Heart right ventricle (tissue), 16 donors: ENCODE measurements around the gene ZNF516. TPM values are rescaled to one million over a fixed set of nuclear protein-coding genes. Genes with fewer than 3 reads are reported as not detected.

Experiments used
- ATAC-seq, 8 donors: fragments of 200-7000 bp; cut with Tn5 transposase; one replicate each; pipeline ENCODE4 v1.9.1; 2020; ENCODE audit warnings: mild to moderate bottlenecking in 8 of 8, moderate library complexity in 8 of 8, moderate number of reproducible peaks in 1 of 8
- DNase-seq, 2 donors: peaks; one replicate each; pipeline ENCODE4 v3.0.0-alpha.2; 2020
- H3K27ac ChIP-seq, 10 donors: fragments of 200-600 bp; sonication (generic) in 2 of 10; one replicate each; pipeline versions ENCODE4 v1.5.0 to v1.8.0; 2020 to 2022; ENCODE audit warnings: mild to moderate bottlenecking in 3 of 10
- H3K27me3 ChIP-seq, 7 donors: fragments of 200-600 bp; one replicate each; pipeline ENCODE4 v1.8.0; 2021 to 2022; ENCODE audit warnings: mild to moderate bottlenecking in 2 of 7
- H3K36me3 ChIP-seq, 9 donors: fragments of 200-600 bp; sonication (generic) in 1 of 9; one replicate each; pipeline versions ENCODE4 v1.5.0 to v1.8.0; 2020 to 2022; ENCODE audit warnings: mild to moderate bottlenecking in 2 of 9
- H3K4me1 ChIP-seq, 9 donors: fragments of 200-600 bp; sonication (generic) in 1 of 9; one replicate each; pipeline versions ENCODE4 v1.5.0 to v1.8.0; 2020 to 2022; ENCODE audit warnings: mild to moderate bottlenecking in 4 of 9
- H3K4me3 ChIP-seq, 10 donors: fragments of 200-600 bp; sonication (generic) in 2 of 10; one replicate each; pipeline versions ENCODE4 v1.5.0 to v1.8.0; 2020 to 2022; ENCODE audit warnings: mild to moderate bottlenecking in 7 of 10, moderate library complexity in 2 of 10
- H3K9me3 ChIP-seq, 11 donors: fragments of 200-600 bp in 10 of 11; sonication (generic) in 2 of 11; one replicate each; pipeline versions ENCODE4 v1.5.0 to v1.8.0; 2013 to 2022; ENCODE audit warnings: mild to moderate bottlenecking in 2 of 11, control low read depth in 1 of 11, moderate library complexity in 1 of 11
- CTCF ChIP-seq, 9 donors: fragments of 200-600 bp; sonication (generic) in 2 of 9; IDR thresholded peaks; one replicate each; pipeline versions ENCODE4 v1.5.0 to v1.8.0; 2021 to 2022; ENCODE audit warnings: antibody characterized with exemption in 9 of 9, mild to moderate bottlenecking in 5 of 9, moderate library complexity in 1 of 9
- WGBS, 2 donors: extraction: QIAGEN DNeasy Blood & Tissue Kit; methylation state at CpG; one replicate each; pipeline ENCODE4 v1.1.7; 2013; ENCODE audit warnings: inconsistent platforms in 1 of 2; 5-methylcytosine and 5-hydroxymethylcytosine counted together
- intact Hi-C, 10 donors: fragments of 100-400 bp; cut with DNase I; formaldehyde crosslinking; loops; one replicate each; pipeline versions ENCODE4 v1.11.1 to v1.14.2; 2022
- polyA plus RNA-seq, 2 donors: library from polyadenylated mRNA; stranded (reverse); fragments of 200-250 nt; gene quantifications; one replicate each; pipeline ENCODE4 v1.2.3, GENCODE V29; 2013
- total RNA-seq, 10 donors: library from RNA; stranded (reverse); fragmentation: NEBNext Ultra II Directional in 3 of 10; extraction: Animal tissue kit (Norgen Biotek cat#: 25700) in 3 of 10; gene quantifications; one replicate each; pipeline versions ENCODE4 v1.2.1 to v1.2.4, GENCODE V29; 2021 to 2023
- donor health status: Arrhythmogenic right ventricular cardiomyopathy.
- donor health status: ischemic (EF 13 %, LVEDD 7.1; RV severe dilation, severe dysfunction).
- donor health status: healthy with polysubstance abuse.
- donor health status: DM: no; HTN: yes; CAD: no.
- donor health status: DM: no; HTN: no; CAD: no.
- donor health status: ischemic (EF 25% LVEDD 6.9; RV normal size, moderate dysfunction).
- donor health status: ischemic (EF 25% LVEDD 5.7; RV mildly dilated, moderate dysfunction).
- donor health status: healthy.
- donor health status: DM: yes; HTN: yes; CAD: no.
- donor health status: Ischemic cardiomyopathy.
- donor health status: ischemic (EF 35%, LVEDD 5.7; RV mildly dilated, moderate dysfunction).
- donor health status: nonischemic (EF 11% LVEDD 7.7; RV severe dilation, severe dysfunction).
- donor health status: DM: yes; HTN: yes; CAD: no.
- donor health status: PGD.
- donor health status: ischemic (EF 29% LVEDD 5.4; RV normal size, mild dysfunction).
- donor health status: nonischemic (EF 23%, LVEDD 6.1; RV moderate dilation, normal function).

ZNF516 gene
- total and polyA plus RNA-seq, 12 donors = 2.6 to 24.8 (median 17.3) TPM

DNA sequence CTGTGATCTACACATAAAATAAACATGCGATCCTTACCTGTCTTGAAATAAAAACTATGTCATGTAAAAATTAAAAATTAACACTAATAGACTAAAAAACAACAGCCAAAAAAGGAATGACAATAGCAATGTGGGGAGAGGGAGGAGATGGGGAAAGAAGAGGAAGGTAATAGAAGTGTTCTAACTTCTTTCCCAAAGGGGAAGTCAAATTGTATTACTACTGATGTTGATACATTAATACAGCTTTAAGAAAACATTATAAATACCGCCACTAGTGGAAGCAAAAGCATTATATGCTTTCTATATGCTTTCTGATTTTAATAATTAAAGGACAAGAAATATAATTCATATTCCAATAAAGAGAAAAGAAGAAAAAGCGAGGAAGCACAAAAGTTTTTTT, 22.2 kb downstream of the ZNF516 start:
- Histone ChIP-seq H3K27me3 (no peaks in the 10 kb centered on the region), H3K9me3 (no peaks in the 10 kb centered on the region), H3K36me3 (peaks cover 0 to 5% (median 0%) of the 10 kb centered on the region in 9 donors), H3K4me3 (no peak overlapping the region), H3K4me1 (peaks cover under 1 to 82% (median 24%) of the 10 kb centered on the region in 9 donors), H3K27ac (no peak overlapping the region)
- ATAC-seq (no peak), DNase-seq (no peak)
- 94 to 95% methylated on average over 3 of the region's 3 CpGs for WGBS, 2 donors
- TF ChIP-seq CTCF (IDR thresholded peaks at IDR 0.05) = no peak
- intact Hi-C loops = no loop called here

DNA sequence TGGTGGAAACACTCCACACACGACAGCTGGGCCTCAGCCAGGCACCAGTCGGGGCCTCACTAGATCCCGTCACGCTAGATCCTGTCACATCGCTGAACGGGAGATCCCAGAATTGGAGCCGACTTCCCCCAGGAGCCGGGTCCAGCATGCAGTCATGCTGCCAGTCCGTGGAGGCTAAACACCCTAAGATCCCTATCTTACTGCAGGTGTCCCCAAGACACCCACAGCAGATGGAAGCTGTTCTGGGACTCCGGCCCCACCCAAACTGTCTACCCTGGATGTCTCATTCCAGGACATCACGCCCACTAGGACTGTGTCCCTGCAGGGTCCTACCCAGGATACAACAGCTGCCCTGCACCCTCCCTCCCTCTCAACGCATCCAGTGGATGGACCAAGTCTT, 23.4 kb downstream of the ZNF516 start:
- Histone ChIP-seq H3K27ac (no peak overlapping the region), H3K4me1 (peaks cover 7 to 77% (median 20%) of the 10 kb centered on the region in 9 donors), H3K36me3 (peaks cover 0 to 5% (median 0%) of the 10 kb centered on the region in 9 donors), H3K27me3 (no peaks in the 10 kb centered on the region), H3K9me3 (no peaks in the 10 kb centered on the region), H3K4me3 (no peak overlapping the region)
- ATAC-seq = peak in 1 of 8 donors; percentile 47
- DNase-seq = no peak
- intact Hi-C loops = no loop called here
- 94 to 97% methylated on average over 12 of the region's 12 CpGs for WGBS, 2 donors
- TF ChIP-seq CTCF (IDR thresholded peaks at IDR 0.05) = no peak

DNA sequence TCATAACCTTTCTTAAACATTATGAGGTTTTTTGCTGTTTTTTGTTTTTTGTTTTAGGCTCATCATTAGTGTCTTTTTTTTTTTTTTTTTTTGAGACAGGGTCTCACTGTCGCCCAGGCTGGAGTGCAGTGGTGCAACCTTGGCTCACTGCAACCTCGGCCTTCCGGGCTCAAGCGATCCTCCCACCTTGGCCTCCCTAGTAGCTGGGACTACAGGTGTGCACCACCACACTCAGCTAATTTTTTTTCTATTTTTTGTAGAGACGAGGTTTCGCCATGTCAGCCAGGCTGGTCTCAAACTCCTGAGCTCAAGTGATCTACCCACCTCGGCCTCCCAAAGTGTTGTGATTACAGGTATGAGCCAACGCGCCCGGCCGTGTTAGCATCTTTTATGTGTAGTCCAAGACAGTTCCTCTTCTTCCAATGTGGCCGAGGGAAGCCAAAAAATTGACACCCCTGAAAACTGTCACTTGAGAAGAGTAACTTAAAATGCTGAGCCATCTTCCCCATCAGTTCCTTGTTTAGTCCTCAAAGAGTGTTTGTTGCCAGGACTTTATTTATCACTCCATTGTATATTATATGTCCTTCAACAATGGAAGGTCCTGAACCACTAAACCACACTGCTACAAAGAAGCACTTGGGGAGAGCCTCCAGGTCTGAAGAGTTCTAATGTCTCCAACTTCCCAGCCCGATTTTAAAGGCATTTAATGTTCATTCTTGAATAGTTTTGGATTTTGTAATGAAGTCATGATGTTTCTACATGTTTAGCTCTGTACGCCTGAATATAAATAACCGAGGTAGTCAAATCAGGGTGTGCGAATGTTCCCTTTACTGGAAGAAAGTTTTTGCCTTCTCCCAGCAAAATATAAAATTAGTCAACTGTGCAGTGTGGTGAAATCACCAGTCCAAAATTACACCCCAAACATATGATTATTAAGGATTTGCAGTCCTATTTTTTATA, 26.4 kb downstream of the ZNF516 start:
- 92 to 94% methylated on average over 16 of the region's 16 CpGs for WGBS, 2 donors
- peaks cover 7 to 51% (median 15%) of the 10 kb centered on the region in 9 donors for H3K4me1 ChIP-seq
- peak overlapping the region in 2 of 10 donors; percentile 30 to 65 for H3K27ac ChIP-seq
- H3K36me3 ChIP-seq = peaks cover 0 to 5% (median 0%) of the 10 kb centered on the region in 9 donors
- H3K4me3 ChIP-seq = peak overlapping the region in 2 of 10 donors; percentile 5 to 33
- no peak for DNase-seq
- TF ChIP-seq CTCF (IDR thresholded peaks at IDR 0.05) = no peak
- H3K9me3 ChIP-seq = no peaks in the 10 kb centered on the region
- H3K27me3 ChIP-seq = no peaks in the 10 kb centered on the region
- no peak for ATAC-seq
- intact Hi-C loops = loop anchor here in 1 of 10 donors (5.0 kb wide), 1 partner anchor 354 kb away; the partner anchor contains the start of gene ZNF236

GRCh38 chr18:76467371-76468190, 27.5 kb downstream of the ZNF516 start:
- DNase-seq (peak in 1 of 2 donors; percentile 56), ATAC-seq (peak in 6 of 8 donors; percentile 49 to 75 (median 66))
- H3K9me3 ChIP-seq = no peaks in the 10 kb centered on the region
- peaks cover 7 to 43% (median 15%) of the 10 kb centered on the region in 9 donors for H3K4me1 ChIP-seq
- peak overlapping the region in 3 of 10 donors; percentile 5 to 33 (median 8) for H3K4me3 ChIP-seq
- peaks cover 0 to 8% (median 0%) of the 10 kb centered on the region in 9 donors for H3K36me3 ChIP-seq
- intact Hi-C loops = loop anchor here in 1 of 10 donors (5.0 kb wide), 1 partner anchor 355 kb away; the partner anchor contains the start of gene ZNF236
- TF ChIP-seq CTCF (IDR thresholded peaks at IDR 0.05) = no peak
- 30 to 39% methylated on average over 19 of the region's 19 CpGs for WGBS, 2 donors
- H3K27ac ChIP-seq = peak overlapping the region in 2 of 10 donors; percentile 30 to 65
- H3K27me3 ChIP-seq = no peaks in the 10 kb centered on the region
